ENCODE results near the gene DCAF6. TPM values are rescaled to one million over a fixed set of nuclear protein-coding genes. Genes with fewer than 3 reads are reported as not detected.

DCAF6 gene
- total RNA-seq, 4 donors from 2014 or later, result 38.2 to 90.3 (median 54.8) TPM

DNA sequence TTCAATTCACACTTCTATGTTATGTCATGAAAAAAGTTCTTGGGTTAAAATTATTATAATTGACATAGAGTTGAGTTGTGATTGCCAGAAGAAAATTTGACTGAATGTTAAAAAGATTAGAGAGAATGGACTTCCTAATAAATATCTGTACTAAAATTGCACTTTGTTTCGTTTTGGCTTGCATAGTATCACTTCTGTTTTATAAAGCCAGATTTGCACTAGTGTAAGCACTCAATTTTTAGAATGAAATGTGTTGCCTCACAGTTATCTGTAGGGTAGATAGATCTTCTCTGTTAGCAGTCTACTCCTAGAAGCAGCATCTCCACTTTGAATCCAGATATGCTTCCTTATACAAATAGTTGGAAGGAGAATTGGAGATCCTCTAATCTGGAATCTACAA, 95.5 kb downstream of the DCAF6 start:
- no peak for TF ChIP-seq POLR2AphosphoS5 (IDR thresholded peaks at IDR 0.05)
- TF ChIP-seq POLR2A (IDR thresholded peaks at IDR 0.05), result no peak
- TF ChIP-seq, protein P1, sequence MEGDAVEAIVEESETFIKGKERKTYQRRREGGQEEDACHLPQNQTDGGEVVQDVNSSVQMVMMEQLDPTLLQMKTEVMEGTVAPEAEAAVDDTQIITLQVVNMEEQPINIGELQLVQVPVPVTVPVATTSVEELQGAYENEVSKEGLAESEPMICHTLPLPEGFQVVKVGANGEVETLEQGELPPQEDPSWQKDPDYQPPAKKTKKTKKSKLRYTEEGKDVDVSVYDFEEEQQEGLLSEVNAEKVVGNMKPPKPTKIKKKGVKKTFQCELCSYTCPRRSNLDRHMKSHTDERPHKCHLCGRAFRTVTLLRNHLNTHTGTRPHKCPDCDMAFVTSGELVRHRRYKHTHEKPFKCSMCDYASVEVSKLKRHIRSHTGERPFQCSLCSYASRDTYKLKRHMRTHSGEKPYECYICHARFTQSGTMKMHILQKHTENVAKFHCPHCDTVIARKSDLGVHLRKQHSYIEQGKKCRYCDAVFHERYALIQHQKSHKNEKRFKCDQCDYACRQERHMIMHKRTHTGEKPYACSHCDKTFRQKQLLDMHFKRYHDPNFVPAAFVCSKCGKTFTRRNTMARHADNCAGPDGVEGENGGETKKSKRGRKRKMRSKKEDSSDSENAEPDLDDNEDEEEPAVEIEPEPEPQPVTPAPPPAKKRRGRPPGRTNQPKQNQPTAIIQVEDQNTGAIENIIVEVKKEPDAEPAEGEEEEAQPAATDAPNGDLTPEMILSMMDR (IDR thresholded peaks at IDR 0.05), result no peak
- no peak for TF ChIP-seq EP300 (IDR thresholded peaks at IDR 0.05)
- WGBS, result 80% methylated on average over 1 of the region's 1 CpG
- H3K36me3 ChIP-seq, result peaks cover 8% of the 10 kb centered on the region
- no peak for DNase-seq (ENCODE audit: low spot score in 2 of 2)
- H3K9me3 ChIP-seq, result no peaks in the 10 kb centered on the region
- no peak overlapping the region for H3K27ac ChIP-seq
- H3K27me3 ChIP-seq, result no peaks in the 10 kb centered on the region
- no peaks in the 10 kb centered on the region for H3K4me1 ChIP-seq
- no peak overlapping the region for H3K4me3 ChIP-seq

DNA sequence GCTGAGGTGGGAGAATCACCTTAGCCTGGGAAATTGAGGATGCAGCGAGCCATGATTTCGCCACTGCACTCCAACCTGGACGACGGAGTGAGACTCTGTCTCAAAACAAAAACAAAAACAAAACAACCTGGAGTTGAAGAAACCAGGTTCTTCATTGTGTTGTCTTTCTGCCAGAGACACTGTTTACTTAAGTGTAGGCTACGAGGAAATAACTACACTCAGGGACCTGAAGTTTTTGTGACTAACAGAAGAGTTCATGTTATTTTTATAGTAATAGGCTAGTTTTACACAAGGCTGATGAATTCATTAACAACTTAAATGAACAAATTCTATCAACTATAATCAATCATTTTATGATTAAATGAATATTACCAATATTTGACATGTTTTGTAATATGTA, 98.9 kb downstream of the DCAF6 start:
- DNase-seq (ENCODE audit: low spot score in 2 of 2), result no peak
- Histone ChIP-seq H3K4me1 (no peaks in the 10 kb centered on the region), H3K9me3 (no peaks in the 10 kb centered on the region), H3K27ac (no peak overlapping the region), H3K36me3 (no peaks in the 10 kb centered on the region), H3K27me3 (no peaks in the 10 kb centered on the region), H3K4me3 (no peak overlapping the region)
- TF ChIP-seq, protein P1 (IDR thresholded peaks at IDR 0.05), result no peak
- 90% methylated on average over 5 of the region's 5 CpGs for WGBS

DNA sequence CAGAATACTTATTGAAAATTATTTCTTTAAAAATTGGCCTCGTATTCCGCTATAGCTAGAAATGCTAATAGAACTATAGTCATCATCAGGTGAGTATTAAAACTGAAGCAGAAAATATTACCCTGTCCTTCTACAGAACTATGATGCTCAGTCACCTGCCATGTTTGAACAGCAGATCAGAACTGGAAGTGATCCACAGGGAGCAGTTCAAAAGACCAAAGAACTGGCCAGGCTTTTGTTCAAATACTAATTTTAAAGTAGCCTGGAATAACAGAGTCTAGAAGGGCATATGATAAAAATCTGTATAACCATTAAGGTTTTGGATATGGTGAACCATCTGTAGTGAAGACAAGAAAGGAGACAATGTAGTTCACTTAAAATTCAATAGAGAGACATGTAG, 105.9 kb downstream of the DCAF6 start:
- Histone ChIP-seq H3K27me3 (no peaks in the 10 kb centered on the region), H3K36me3 (peaks cover 19% of the 10 kb centered on the region), H3K9me3 (no peaks in the 10 kb centered on the region), H3K4me3 (no peak overlapping the region), H3K27ac (no peak overlapping the region), H3K4me1 (no peaks in the 10 kb centered on the region)
- TF ChIP-seq EP300 (IDR thresholded peaks at IDR 0.05), result no peak
- TF ChIP-seq POLR2AphosphoS5 (IDR thresholded peaks at IDR 0.05), result no peak
- no peak for TF ChIP-seq POLR2A (IDR thresholded peaks at IDR 0.05)
- TF ChIP-seq, protein P1 (IDR thresholded peaks at IDR 0.05), result no peak
- 96% methylated on average over 2 of the region's 2 CpGs for WGBS
- no peak for DNase-seq (ENCODE audit: low spot score in 2 of 2)

DNA sequence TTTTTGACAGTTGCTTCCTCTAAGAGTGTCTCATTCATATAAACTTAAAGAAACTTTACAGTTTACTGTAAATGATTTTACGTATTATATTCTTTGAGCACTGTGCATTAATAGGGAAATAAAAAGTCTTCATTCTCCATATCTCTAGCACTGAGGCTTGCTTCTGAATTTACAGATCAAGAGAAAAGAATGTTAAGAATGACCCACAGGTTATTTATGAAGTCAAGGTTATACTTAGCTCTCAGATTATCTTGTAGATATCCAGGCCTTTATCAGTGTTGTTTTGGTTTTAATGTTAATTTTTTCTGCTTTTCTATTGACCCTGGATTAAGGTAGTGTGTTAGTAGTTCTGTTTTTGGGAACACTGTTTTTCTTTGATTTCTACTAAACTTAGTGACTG, 108.8 kb downstream of the DCAF6 start:
- Histone ChIP-seq H3K4me1 (no peaks in the 10 kb centered on the region), H3K27me3 (no peaks in the 10 kb centered on the region), H3K4me3 (no peak overlapping the region), H3K36me3 (peaks cover 24% of the 10 kb centered on the region), H3K27ac (no peak overlapping the region), H3K9me3 (no peaks in the 10 kb centered on the region)
- no peak for DNase-seq (ENCODE audit: low spot score in 2 of 2)
- TF ChIP-seq POLR2A (IDR thresholded peaks at IDR 0.05) (no peak), POLR2AphosphoS5 (IDR thresholded peaks at IDR 0.05) (no peak), EP300 (IDR thresholded peaks at IDR 0.05) (no peak)
- TF ChIP-seq, protein P1 (IDR thresholded peaks at IDR 0.05), result no peak
- WGBS, result 100% methylated on average over 1 of the region's 1 CpG

DNA sequence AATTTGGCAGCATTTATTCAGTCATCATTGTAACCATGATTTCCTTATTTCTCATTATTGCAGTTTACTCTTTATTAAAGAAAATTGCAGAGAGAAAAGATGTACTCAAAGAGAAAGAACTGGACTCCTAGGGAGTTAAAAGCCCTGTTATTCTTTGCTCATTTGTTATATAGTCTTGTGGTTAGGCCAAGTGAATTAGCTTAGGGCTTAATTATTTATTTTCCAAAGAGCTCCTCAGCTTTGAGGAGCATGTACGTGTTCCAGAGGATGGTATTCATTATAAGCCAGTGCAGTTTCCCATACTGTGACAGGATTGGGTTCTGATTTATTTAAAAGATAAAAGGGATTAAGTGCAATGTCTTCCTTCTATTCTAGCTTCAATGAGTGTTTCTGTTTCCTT, 113.8 kb downstream of the DCAF6 start:
- H3K27me3 ChIP-seq, result no peaks in the 10 kb centered on the region
- no peaks in the 10 kb centered on the region for H3K4me1 ChIP-seq
- H3K4me3 ChIP-seq, result no peak overlapping the region
- no peak overlapping the region for H3K27ac ChIP-seq
- TF ChIP-seq EP300 (IDR thresholded peaks at IDR 0.05), result no peak
- no peak for TF ChIP-seq POLR2A (IDR thresholded peaks at IDR 0.05)
- TF ChIP-seq, protein P1 (IDR thresholded peaks at IDR 0.05), result no peak
- TF ChIP-seq POLR2AphosphoS5 (IDR thresholded peaks at IDR 0.05), result no peak
- H3K9me3 ChIP-seq, result no peaks in the 10 kb centered on the region
- peaks cover 8% of the 10 kb centered on the region for H3K36me3 ChIP-seq
- DNase-seq (ENCODE audit: low spot score in 2 of 2), result no peak
- WGBS, result 77% methylated on average over 1 of the region's 1 CpG
